ENCODE results near the gene CAPRIN2. TPM values are rescaled to one million over a fixed set of nuclear protein-coding genes. Genes with fewer than 3 reads are reported as not detected.

The CAPRIN2 gene
- total RNA-seq, 4 donors from 2014 or later = 16.1 to 153 (median 28.1) TPM

DNA sequence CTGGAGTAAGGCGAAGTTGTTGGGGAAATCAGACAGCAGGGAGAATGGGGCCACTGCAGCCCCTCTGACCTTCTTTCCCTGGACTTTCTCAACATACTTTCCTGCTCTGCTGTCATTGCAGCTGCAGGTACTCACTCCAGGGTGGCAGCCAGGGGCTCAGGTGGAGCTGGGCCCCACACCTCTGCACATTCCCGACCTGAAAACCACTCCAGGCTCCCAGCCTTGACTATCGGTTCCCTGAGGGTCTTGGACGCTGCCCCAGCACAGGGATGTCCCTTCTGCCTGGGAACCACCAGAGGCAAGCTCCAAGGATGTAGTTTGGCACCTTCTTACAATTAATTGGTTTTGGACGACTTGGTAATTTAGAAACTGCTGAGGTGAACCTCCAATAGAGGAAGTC, 24.8 kb upstream of the CAPRIN2 start:
- H3K27ac ChIP-seq = no peak overlapping the region
- no peaks in the 10 kb centered on the region for H3K36me3 ChIP-seq
- DNase-seq = no peak
- no peaks in the 10 kb centered on the region for H3K4me1 ChIP-seq
- H3K9me3 ChIP-seq = no peaks in the 10 kb centered on the region
- H3K27me3 ChIP-seq = no peaks in the 10 kb centered on the region
- H3K4me3 ChIP-seq = no peak overlapping the region
- no peak for TF ChIP-seq POLR2A (IDR thresholded peaks at IDR 0.05)
- TF ChIP-seq, protein P1, sequence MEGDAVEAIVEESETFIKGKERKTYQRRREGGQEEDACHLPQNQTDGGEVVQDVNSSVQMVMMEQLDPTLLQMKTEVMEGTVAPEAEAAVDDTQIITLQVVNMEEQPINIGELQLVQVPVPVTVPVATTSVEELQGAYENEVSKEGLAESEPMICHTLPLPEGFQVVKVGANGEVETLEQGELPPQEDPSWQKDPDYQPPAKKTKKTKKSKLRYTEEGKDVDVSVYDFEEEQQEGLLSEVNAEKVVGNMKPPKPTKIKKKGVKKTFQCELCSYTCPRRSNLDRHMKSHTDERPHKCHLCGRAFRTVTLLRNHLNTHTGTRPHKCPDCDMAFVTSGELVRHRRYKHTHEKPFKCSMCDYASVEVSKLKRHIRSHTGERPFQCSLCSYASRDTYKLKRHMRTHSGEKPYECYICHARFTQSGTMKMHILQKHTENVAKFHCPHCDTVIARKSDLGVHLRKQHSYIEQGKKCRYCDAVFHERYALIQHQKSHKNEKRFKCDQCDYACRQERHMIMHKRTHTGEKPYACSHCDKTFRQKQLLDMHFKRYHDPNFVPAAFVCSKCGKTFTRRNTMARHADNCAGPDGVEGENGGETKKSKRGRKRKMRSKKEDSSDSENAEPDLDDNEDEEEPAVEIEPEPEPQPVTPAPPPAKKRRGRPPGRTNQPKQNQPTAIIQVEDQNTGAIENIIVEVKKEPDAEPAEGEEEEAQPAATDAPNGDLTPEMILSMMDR (IDR thresholded peaks at IDR 0.05) = no peak

DNA sequence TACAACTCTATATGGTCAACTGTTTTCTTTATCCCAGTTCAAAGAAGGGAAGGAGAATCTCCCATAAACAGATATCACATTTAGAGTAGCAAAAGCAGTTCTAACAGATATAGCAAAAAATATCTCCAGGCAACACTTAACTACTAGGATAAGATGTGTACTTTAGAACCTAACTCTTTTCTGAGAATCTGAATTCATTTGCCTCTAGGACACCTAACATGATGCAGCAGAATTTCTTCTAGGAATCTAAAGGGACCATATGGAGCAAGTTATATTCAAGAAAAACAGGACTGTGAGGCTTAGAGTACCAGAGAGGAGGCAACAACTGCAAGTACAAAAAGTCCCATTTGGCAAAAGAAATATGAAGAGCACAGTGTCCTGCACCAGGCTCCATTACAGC, 24.4 kb upstream of the CAPRIN2 start:
- Histone ChIP-seq H3K9me3 (no peaks in the 10 kb centered on the region), H3K36me3 (no peaks in the 10 kb centered on the region), H3K4me3 (no peak overlapping the region), H3K27ac (no peak overlapping the region), H3K4me1 (no peaks in the 10 kb centered on the region), H3K27me3 (no peaks in the 10 kb centered on the region)
- DNase-seq = no peak
- no peak for TF ChIP-seq POLR2A (IDR thresholded peaks at IDR 0.05)
- TF ChIP-seq, protein P1 (IDR thresholded peaks at IDR 0.05) = no peak

DNA sequence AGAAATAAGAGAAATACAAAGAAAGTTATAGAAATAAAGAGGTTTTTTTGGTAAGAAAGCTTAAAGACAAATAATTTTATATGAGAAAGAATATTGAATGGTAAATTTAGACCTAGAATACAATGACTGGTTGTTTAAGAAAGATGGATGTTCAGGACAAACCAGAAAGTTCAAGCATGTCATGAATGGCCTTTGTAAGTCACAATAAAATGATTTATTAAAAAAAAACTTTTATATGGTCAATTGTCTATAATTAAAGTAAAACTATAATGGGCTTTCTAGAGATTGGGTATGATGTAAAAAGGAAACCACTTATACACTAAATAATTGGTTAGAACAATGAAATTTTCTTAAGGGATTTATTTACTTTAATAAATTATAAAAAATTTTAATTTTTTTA, 19.8 kb upstream of the CAPRIN2 start:
- Histone ChIP-seq H3K4me3 (no peak overlapping the region), H3K27ac (no peak overlapping the region), H3K4me1 (no peaks in the 10 kb centered on the region), H3K36me3 (no peaks in the 10 kb centered on the region), H3K27me3 (no peaks in the 10 kb centered on the region), H3K9me3 (no peaks in the 10 kb centered on the region)
- no peak for DNase-seq
- TF ChIP-seq POLR2A (IDR thresholded peaks at IDR 0.05) = no peak
- TF ChIP-seq, protein P1 (IDR thresholded peaks at IDR 0.05) = no peak

DNA sequence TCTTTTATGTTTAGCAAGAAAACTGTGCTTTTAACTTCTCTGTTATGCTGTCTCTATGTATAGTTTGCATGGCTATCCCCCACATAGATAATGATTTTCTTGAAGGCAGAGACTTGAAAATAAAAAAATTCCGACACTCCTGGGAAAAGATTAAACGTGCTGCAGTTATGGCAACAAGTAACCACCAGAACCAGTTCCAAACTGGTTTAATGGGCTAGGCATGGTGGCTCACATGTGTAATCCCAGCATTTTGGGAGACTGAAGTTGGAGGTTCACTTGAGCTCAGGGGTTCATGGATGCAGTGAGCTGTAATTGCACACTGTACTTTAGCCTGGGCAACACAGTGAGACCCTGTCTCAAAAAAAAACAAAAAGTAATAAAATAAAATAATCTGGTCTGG, 15.1 kb upstream of the CAPRIN2 start:
- Histone ChIP-seq H3K4me1 (no peaks in the 10 kb centered on the region), H3K27me3 (no peaks in the 10 kb centered on the region), H3K36me3 (no peaks in the 10 kb centered on the region), H3K9me3 (no peaks in the 10 kb centered on the region), H3K4me3 (no peak overlapping the region), H3K27ac (no peak overlapping the region)
- DNase-seq = no peak
- TF ChIP-seq POLR2A (IDR thresholded peaks at IDR 0.05) = no peak
- TF ChIP-seq, protein P1 (IDR thresholded peaks at IDR 0.05) = no peak

DNA sequence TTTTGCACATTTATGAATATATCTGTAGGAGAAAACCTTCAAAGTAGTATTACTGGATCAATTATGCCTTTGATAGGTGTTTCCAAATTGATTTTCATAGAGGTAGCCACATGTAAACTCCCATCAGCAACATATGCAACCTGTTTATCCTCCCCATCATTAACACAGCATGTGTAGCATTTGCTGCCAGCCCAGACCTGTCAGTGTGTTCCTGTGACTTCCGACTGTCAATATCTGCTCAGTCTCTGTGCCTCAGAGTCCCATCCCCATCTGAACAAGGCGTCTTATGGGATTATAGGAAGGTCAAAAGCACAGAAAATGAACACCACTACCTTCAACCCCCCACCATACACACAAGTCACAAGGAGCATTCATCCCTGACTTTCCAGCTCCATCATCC, 9.5 kb upstream of the CAPRIN2 start:
- TF ChIP-seq POLR2A (IDR thresholded peaks at IDR 0.05) = no peak
- TF ChIP-seq, protein P1 (IDR thresholded peaks at IDR 0.05) = no peak
- no peak for DNase-seq
- no peaks in the 10 kb centered on the region for H3K4me1 ChIP-seq
- no peak overlapping the region for H3K27ac ChIP-seq
- no peaks in the 10 kb centered on the region for H3K27me3 ChIP-seq
- H3K4me3 ChIP-seq = no peak overlapping the region
- no peaks in the 10 kb centered on the region for H3K36me3 ChIP-seq
- H3K9me3 ChIP-seq = no peaks in the 10 kb centered on the region

DNA sequence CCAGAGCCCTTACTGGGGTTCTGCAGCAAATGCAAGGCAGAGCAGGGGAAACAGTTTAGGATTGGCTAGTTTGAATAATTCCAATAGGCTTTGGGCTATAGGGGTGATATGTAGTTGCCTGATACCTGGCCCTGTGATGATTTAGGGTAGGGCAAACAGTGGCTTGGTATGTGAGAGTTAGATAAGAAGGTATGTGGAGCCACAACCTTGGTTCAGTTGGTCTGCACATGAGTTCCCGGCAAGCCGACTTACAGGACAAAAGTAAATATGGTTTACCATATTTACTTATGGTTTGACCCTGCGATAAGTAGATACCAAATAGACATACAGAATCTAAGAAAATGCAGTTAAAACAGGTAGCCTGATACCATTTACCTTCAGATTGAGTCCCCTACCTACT, 8.3 kb upstream of the CAPRIN2 start:
- H3K4me3 ChIP-seq = no peak overlapping the region
- no peak for DNase-seq
- no peak overlapping the region for H3K27ac ChIP-seq
- no peaks in the 10 kb centered on the region for H3K4me1 ChIP-seq
- H3K36me3 ChIP-seq = no peaks in the 10 kb centered on the region
- TF ChIP-seq, protein P1 (IDR thresholded peaks at IDR 0.05) = no peak
- TF ChIP-seq POLR2A (IDR thresholded peaks at IDR 0.05) = no peak
- no peaks in the 10 kb centered on the region for H3K9me3 ChIP-seq
- H3K27me3 ChIP-seq = no peaks in the 10 kb centered on the region
